Measurements from ENCODE around the gene PLXNA2. TPM values are rescaled to one million over a fixed set of nuclear protein-coding genes. Genes with fewer than 3 reads are reported as not detected.

The PLXNA2 gene
- total and polyA plus RNA-seq, 2 of the 13 experiments (the other 11 are each of a cell fraction or from before 2014, with no cell fraction given) = 1.1 to 2.1 TPM

DNA sequence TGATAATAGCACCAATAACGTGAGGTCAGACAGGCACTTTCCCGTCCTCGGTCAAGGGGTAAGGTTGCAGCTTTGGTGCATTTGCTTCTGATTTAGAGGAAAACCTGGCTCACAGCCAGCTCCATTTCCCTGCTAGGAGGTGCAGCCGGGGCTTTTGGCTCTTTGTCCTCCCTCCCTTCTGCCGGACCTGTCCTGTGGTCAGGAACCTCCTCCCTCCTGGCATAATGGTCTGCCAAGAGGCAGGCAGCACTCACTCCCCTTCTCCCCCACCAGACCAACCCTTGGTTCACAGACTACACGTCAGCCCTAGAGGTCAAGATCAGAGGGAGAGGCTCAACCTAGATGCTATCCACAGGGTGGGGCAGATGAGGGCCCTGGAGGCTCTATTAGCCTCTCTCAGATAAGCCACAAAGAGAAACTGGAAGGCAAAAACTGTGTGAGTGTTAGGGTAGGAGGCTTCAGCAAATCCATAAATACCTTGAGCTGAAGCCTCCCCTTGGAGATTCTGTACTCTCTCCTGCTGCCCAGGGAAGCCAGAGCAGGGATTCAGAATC lies 64.8 kb downstream of the PLXNA2 start:
- no peak overlapping the region for H3K27ac ChIP-seq (ENCODE audit: extremely low read length, insufficient read depth, low read length)
- H3K9me3 ChIP-seq (ENCODE audit: low read length) = no peaks in the 10 kb centered on the region
- no peak overlapping the region for H3K4me3 ChIP-seq (replicated peaks in 1 of 3; ENCODE audit: insufficient read depth in 1 of 3, low read depth in 2 of 3, low read length in 3 of 3)
- DNase-seq (ENCODE audit: low spot score) (no peak), FAIRE-seq (no peak), ATAC-seq (no peak)
- ChIA-PET POLR2A (interaction anchor here (1.9 kb wide), 1 partner anchor 20 kb away, joined by 8 read pairs; no protein-coding TSS in a partner anchor), CTCF (ENCODE audit: low intra/inter-chr PET ratio, low total read pairs) (no interaction called here)
- H4K20me1 ChIP-seq (ENCODE audit: insufficient read depth, low read length) = no peaks in the 10 kb centered on the region
- intact Hi-C loops (cut with micrococcal nuclease; ENCODE audit: unreplicated experiment) = no loop called here
- no peaks in the 10 kb centered on the region for H3K36me3 ChIP-seq (replicated peaks in 1 of 2; ENCODE audit: control insufficient read depth in 1 of 2, insufficient read depth in 2 of 2, low read length in 2 of 2)
- H3K4me1 ChIP-seq (ENCODE audit: insufficient read depth, low read length) = peaks cover 97% of the 10 kb centered on the region
- no peak overlapping the region for H3K4me2 ChIP-seq (ENCODE audit: low read depth, low read length)
- in situ Hi-C loops (cut with HindIII; ENCODE audit: extremely low pct_ligation_motif_present, low pct_unique_long_range_greater_than_20kb) = no loop called here
- no peaks in the 10 kb centered on the region for H3K27me3 ChIP-seq (ENCODE audit: control insufficient read depth in 1 of 2, insufficient read depth in 2 of 2, low read length in 2 of 2)
- no peaks in the 10 kb centered on the region for H3K79me2 ChIP-seq (ENCODE audit: insufficient read depth, low read length)
- WGBS (ENCODE audit: low lambda C conversion rate) = 39% methylated on average over 6 of the region's 6 CpGs
- no peak overlapping the region for H2AFZ ChIP-seq (ENCODE audit: low read length)
- BruUV-seq (replicated peaks) = no TSS peak
- TF ChIP-seq, protein P1, sequence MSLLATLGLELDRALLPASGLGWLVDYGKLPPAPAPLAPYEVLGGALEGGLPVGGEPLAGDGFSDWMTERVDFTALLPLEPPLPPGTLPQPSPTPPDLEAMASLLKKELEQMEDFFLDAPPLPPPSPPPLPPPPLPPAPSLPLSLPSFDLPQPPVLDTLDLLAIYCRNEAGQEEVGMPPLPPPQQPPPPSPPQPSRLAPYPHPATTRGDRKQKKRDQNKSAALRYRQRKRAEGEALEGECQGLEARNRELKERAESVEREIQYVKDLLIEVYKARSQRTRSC (CRISPR knock-in tag; IDR thresholded peaks at IDR 0.05; ENCODE audit: low read depth) = no peak
- TF ChIP-seq, protein P2, sequence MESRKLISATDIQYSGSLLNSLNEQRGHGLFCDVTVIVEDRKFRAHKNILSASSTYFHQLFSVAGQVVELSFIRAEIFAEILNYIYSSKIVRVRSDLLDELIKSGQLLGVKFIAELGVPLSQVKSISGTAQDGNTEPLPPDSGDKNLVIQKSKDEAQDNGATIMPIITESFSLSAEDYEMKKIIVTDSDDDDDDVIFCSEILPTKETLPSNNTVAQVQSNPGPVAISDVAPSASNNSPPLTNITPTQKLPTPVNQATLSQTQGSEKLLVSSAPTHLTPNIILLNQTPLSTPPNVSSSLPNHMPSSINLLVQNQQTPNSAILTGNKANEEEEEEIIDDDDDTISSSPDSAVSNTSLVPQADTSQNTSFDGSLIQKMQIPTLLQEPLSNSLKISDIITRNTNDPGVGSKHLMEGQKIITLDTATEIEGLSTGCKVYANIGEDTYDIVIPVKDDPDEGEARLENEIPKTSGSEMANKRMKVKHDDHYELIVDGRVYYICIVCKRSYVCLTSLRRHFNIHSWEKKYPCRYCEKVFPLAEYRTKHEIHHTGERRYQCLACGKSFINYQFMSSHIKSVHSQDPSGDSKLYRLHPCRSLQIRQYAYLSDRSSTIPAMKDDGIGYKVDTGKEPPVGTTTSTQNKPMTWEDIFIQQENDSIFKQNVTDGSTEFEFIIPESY (CRISPR knock-in tag; IDR thresholded peaks at IDR 0.05) = no peak
- no peak for TF ChIP-seq ZNF510 (CRISPR knock-in tag; IDR thresholded peaks at IDR 0.05; ENCODE audit: low read depth)
- TF ChIP-seq SRF (IDR thresholded peaks at IDR 0.05; ENCODE audit: low read depth, low read length) = no peak
- TF ChIP-seq, protein P3, sequence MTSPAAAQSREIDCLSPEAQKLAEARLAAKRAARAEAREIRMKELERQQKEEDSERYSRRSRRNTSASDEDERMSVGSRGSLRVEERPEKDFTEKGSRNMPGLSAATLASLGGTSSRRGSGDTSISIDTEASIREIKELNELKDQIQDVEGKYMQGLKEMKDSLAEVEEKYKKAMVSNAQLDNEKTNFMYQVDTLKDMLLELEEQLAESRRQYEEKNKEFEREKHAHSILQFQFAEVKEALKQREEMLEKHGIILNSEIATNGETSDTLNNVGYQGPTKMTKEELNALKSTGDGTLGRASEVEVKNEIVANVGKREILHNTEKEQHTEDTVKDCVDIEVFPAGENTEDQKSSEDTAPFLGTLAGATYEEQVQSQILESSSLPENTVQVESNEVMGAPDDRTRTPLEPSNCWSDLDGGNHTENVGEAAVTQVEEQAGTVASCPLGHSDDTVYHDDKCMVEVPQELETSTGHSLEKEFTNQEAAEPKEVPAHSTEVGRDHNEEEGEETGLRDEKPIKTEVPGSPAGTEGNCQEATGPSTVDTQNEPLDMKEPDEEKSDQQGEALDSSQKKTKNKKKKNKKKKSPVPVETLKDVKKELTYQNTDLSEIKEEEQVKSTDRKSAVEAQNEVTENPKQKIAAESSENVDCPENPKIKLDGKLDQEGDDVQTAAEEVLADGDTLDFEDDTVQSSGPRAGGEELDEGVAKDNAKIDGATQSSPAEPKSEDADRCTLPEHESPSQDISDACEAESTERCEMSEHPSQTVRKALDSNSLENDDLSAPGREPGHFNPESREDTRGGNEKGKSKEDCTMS (CRISPR knock-in tag; conservative IDR thresholded peaks at IDR 0.05) = no peak
- TF ChIP-seq ZFP36L2 (CRISPR knock-in tag; IDR thresholded peaks at IDR 0.05) = no peak
- no peak for TF ChIP-seq ZNF17 (CRISPR knock-in tag; IDR thresholded peaks at IDR 0.05)
- no peak for TF ChIP-seq ZNF879 (CRISPR knock-in tag; IDR thresholded peaks at IDR 0.05)
- no peak for TF ChIP-seq ZNF737 (CRISPR knock-in tag; IDR thresholded peaks at IDR 0.05; ENCODE audit: borderline replicate concordance)
- no peak for TF ChIP-seq KAT7 (CRISPR knock-in tag; IDR thresholded peaks at IDR 0.05; ENCODE audit: borderline replicate concordance)
- no peak for TF ChIP-seq CBX5 (CRISPR knock-in tag; IDR thresholded peaks at IDR 0.05; ENCODE audit: borderline replicate concordance)
- no peak for TF ChIP-seq ZNF33A (CRISPR knock-in tag; IDR thresholded peaks at IDR 0.05; ENCODE audit: borderline replicate concordance)
- TF ChIP-seq, protein P4, sequence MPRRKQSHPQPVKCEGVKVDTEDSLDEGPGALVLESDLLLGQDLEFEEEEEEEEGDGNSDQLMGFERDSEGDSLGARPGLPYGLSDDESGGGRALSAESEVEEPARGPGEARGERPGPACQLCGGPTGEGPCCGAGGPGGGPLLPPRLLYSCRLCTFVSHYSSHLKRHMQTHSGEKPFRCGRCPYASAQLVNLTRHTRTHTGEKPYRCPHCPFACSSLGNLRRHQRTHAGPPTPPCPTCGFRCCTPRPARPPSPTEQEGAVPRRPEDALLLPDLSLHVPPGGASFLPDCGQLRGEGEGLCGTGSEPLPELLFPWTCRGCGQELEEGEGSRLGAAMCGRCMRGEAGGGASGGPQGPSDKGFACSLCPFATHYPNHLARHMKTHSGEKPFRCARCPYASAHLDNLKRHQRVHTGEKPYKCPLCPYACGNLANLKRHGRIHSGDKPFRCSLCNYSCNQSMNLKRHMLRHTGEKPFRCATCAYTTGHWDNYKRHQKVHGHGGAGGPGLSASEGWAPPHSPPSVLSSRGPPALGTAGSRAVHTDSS (CRISPR knock-in tag; conservative IDR thresholded peaks at IDR 0.05) = no peak
- TF ChIP-seq, protein P5, sequence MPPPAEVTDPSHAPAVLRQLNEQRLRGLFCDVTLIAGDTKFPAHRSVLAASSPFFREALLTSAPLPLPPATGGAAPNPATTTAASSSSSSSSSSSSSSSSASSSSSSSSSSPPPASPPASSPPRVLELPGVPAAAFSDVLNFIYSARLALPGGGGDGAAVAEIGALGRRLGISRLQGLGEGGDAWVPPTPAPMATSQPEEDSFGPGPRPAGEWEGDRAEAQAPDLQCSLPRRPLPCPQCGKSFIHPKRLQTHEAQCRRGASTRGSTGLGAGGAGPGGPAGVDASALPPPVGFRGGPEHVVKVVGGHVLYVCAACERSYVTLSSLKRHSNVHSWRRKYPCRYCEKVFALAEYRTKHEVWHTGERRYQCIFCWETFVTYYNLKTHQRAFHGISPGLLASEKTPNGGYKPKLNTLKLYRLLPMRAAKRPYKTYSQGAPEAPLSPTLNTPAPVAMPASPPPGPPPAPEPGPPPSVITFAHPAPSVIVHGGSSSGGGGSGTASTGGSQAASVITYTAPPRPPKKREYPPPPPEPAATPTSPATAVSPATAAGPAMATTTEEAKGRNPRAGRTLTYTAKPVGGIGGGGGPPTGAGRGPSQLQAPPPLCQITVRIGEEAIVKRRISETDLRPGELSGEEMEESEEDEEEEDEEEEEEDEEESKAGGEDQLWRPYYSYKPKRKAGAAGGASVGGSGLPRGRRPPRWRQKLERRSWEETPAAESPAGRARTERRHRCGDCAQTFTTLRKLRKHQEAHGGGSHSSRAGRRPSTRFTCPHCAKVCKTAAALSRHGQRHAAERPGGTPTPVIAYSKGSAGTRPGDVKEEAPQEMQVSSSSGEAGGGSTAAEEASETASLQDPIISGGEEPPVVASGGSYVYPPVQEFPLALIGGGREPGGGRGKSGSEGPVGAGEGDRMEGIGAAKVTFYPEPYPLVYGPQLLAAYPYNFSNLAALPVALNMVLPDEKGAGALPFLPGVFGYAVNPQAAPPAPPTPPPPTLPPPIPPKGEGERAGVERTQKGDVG (CRISPR knock-in tag; IDR thresholded peaks at IDR 0.05; ENCODE audit: borderline replicate concordance) = no peak
- H3K9ac ChIP-seq (ENCODE audit: insufficient read depth, low read depth, low read length) = no peak overlapping the region

Measured in HepG2 (cell line).